IMR-90 (cell line): Measurements from ENCODE around the gene RRP36. TPM values are rescaled to one million over a fixed set of nuclear protein-coding genes. Genes with fewer than 3 reads are reported as not detected.

Source experiments
- ATAC-seq: fragments of 200-7000 bp; cut with Tn5 transposase; 2 replicates; pipeline ENCODE4 v1.9.1; 2020; ENCODE audit warnings: low read depth, mild to moderate bottlenecking, moderate library complexity
- BruUV-seq: library from RNA; stranded (reverse); fragments of 400-500 nt; replicated peaks from 2 replicates; lab custom pipeline; 2021; lab: Mats Ljungman, UMichigan
- CTCF ChIA-PET: fragments of 300-600 bp; formaldehyde crosslinking; extraction: SDS; loops from one replicate; lab custom pipeline; 2021; ENCODE audit warnings: antibody characterized with exemption; lab: Yijun Ruan, JAX
- POLR2A ChIA-PET: fragments of 300-600 bp; sonication (Branson Sonifier 250); formaldehyde crosslinking; loops from one replicate; lab custom pipeline; 2022; ENCODE audit warnings: antibody characterized with exemption; ENCODE audit not compliant: unreplicated experiment; lab: Charles Lee
- DNase-seq: peaks from one replicate; pipeline ENCODE4 v3.0.0; 2013
- H2AFZ ChIP-seq: replicated peaks from 2 replicates; pipeline ENCODE3; 2013; ENCODE audit warnings: low read length, mild to moderate bottlenecking; ENCODE audit not compliant: poor library complexity
- H2AK5ac ChIP-seq: 2 replicates; pipeline ENCODE4 v1.6.1; 2013; ENCODE audit warnings: low read depth, low read length, inconsistent platforms
- H2AK9ac ChIP-seq: replicated peaks from 2 replicates; pipeline ENCODE3; 2013; ENCODE audit warnings: mild to moderate bottlenecking, low read depth, low read length, moderate library complexity; ENCODE audit not compliant: poor library complexity
- H2BK120ac ChIP-seq: 2 replicates; pipeline ENCODE4 v1.6.1; 2013; ENCODE audit warnings: low read depth, low read length, inconsistent platforms
- H2BK15ac ChIP-seq: 3 replicates; pipeline ENCODE4 v1.6.1; 2013; ENCODE audit warnings: low read depth, low read length, inconsistent platforms
- H2BK20ac ChIP-seq: 2 replicates; pipeline ENCODE4 v1.6.1; 2013; ENCODE audit warnings: low read depth, mild to moderate bottlenecking, inconsistent platforms, low read length, moderate library complexity
- H2BK5ac ChIP-seq: 2 replicates; pipeline ENCODE4 v1.6.1; 2013; ENCODE audit warnings: mild to moderate bottlenecking, low read depth, low read length, inconsistent platforms; ENCODE audit not compliant: poor library complexity, severe bottlenecking
- H3K14ac ChIP-seq: replicated peaks from 2 replicates; pipeline ENCODE4 v1.6.1; 2013; ENCODE audit warnings: low read depth, low read length, inconsistent platforms
- H3K18ac ChIP-seq: 2 replicates; pipeline ENCODE4 v1.6.1; 2013; ENCODE audit warnings: low read depth, low read length, control low read depth
- H3K23ac ChIP-seq: 2 replicates; pipeline ENCODE4 v1.6.1; 2013; ENCODE audit warnings: low read depth, low read length, inconsistent platforms
- H3K27ac ChIP-seq: 2 replicates; pipeline ENCODE4 v1.5.1; 2013; ENCODE audit warnings: mild to moderate bottlenecking, control low read depth, low read length; ENCODE audit not compliant: insufficient read depth
- H3K27me3 ChIP-seq: 2 replicates; pipeline ENCODE4 v1.6.1; 2013; ENCODE audit warnings: low read length; ENCODE audit not compliant: control insufficient read depth, insufficient read depth
- H3K36me3 ChIP-seq: 2 replicates; pipeline ENCODE4 v1.6.1; 2013; ENCODE audit warnings: low read length, mixed read lengths; ENCODE audit not compliant: control insufficient read depth, insufficient read depth
- H3K4ac ChIP-seq: 2 replicates; pipeline ENCODE4 v1.6.1; 2013; ENCODE audit warnings: low read depth, low read length, inconsistent platforms
- H3K4me1 ChIP-seq: 2 replicates; pipeline ENCODE4 v1.6.1; 2013; ENCODE audit warnings: low read length, mixed read lengths; ENCODE audit not compliant: control insufficient read depth, insufficient read depth
- H3K4me2 ChIP-seq: 2 replicates; pipeline ENCODE4 v1.6.1; 2013; ENCODE audit warnings: low read depth, mild to moderate bottlenecking, control low read depth, low read length, moderate library complexity
- H3K4me3 ChIP-seq: 2 replicates; pipeline ENCODE4 v1.5.1; 2013; ENCODE audit warnings: low read depth, mild to moderate bottlenecking, control low read depth, low read length, moderate library complexity; ENCODE audit not compliant: insufficient read depth
- H3K56ac ChIP-seq: 2 replicates; pipeline ENCODE4 v1.6.1; 2013; ENCODE audit warnings: low read length, inconsistent platforms; ENCODE audit not compliant: insufficient read depth; ENCODE audit errors: extremely low read depth
- H3K79me1 ChIP-seq, 2 experiments: 2 replicates each; pipeline ENCODE4 v1.6.1; 2013; ENCODE audit warnings: low read length in 2 of 2, inconsistent platforms in 1 of 2, low read depth in 1 of 2
- H3K9ac ChIP-seq: 2 replicates; pipeline ENCODE4 v1.6.1; 2013; ENCODE audit warnings: low read depth, low read length, control low read depth
- H3K9me1 ChIP-seq: 2 replicates; pipeline ENCODE4 v1.6.1; 2013; ENCODE audit warnings: low read length, inconsistent platforms; ENCODE audit not compliant: insufficient read depth
- H3K9me3 ChIP-seq: 2 replicates; pipeline ENCODE4 v1.6.1; 2013; ENCODE audit warnings: low read length; ENCODE audit not compliant: control insufficient read depth, insufficient read depth
- H4K20me1 ChIP-seq: 2 replicates; pipeline ENCODE4 v1.6.1; 2013; ENCODE audit warnings: low read length, inconsistent platforms; ENCODE audit not compliant: insufficient read depth
- H4K5ac ChIP-seq: 2 replicates; pipeline ENCODE4 v1.6.1; 2013; ENCODE audit warnings: mild to moderate bottlenecking, low read depth, low read length, control low read depth
- H4K8ac ChIP-seq, 2 experiments: 2 replicates each; pipeline ENCODE4 v1.6.1; 2013; ENCODE audit warnings: low read depth in 2 of 2, low read length in 2 of 2, control low read depth in 1 of 2, inconsistent platforms in 1 of 2
- H4K91ac ChIP-seq: 2 replicates; pipeline ENCODE4 v1.6.1; 2013; ENCODE audit warnings: low read depth, low read length, inconsistent platforms; ENCODE audit not compliant: insufficient read depth
- BHLHE40 ChIP-seq: fragments of 150-350 bp; IDR thresholded peaks from 2 replicates; pipeline ENCODE4 v1.6.1; 2016; ENCODE audit warnings: mild to moderate bottlenecking, low read depth, low read length
- CEBPB ChIP-seq: IDR thresholded peaks from 2 replicates; pipeline ENCODE4 v1.6.1; 2012; ENCODE audit warnings: low read depth, low read length, improper control_type of control experiment
- CHD1 ChIP-seq: IDR thresholded peaks from 2 replicates; pipeline ENCODE4 v1.6.1; 2012; ENCODE audit warnings: low read depth, low read length, improper control_type of control experiment
- FOS ChIP-seq: fragments of 150-350 bp; IDR thresholded peaks from 2 replicates; pipeline ENCODE4 v1.6.1; 2016; ENCODE audit warnings: low read depth, low read length
- MAZ ChIP-seq: IDR thresholded peaks from 2 replicates; pipeline ENCODE4 v1.6.1; 2012; ENCODE audit warnings: low read depth, mild to moderate bottlenecking, low read length, improper control_type of control experiment, moderate library complexity, borderline replicate concordance
- MXI1 ChIP-seq: IDR thresholded peaks from 2 replicates; pipeline ENCODE4 v1.6.1; 2012; ENCODE audit warnings: low read depth, mild to moderate bottlenecking, low read length, moderate library complexity, borderline replicate concordance
- NFE2L2 ChIP-seq: fragments of 150-350 bp; IDR thresholded peaks from 2 replicates; pipeline ENCODE4 v1.6.1; 2016; ENCODE audit warnings: low read depth, mild to moderate bottlenecking, low read length
- POLR2A ChIP-seq: IDR thresholded peaks from 2 replicates; pipeline ENCODE4 v1.6.1; 2012; ENCODE audit warnings: mild to moderate bottlenecking, low read depth, low read length
- RAD21 ChIP-seq: IDR thresholded peaks from 2 replicates; pipeline ENCODE4 v1.6.1; 2012; ENCODE audit warnings: low read length, improper control_type of control experiment
- RCOR1 ChIP-seq: IDR thresholded peaks from 2 replicates; pipeline ENCODE4 v1.6.1; 2012; ENCODE audit warnings: mild to moderate bottlenecking, low read length, improper control_type of control experiment; ENCODE audit not compliant: insufficient replicate concordance
- RFX5 ChIP-seq: IDR thresholded peaks from 2 replicates; pipeline ENCODE4 v1.8.0; 2012; ENCODE audit warnings: low read depth, mild to moderate bottlenecking, low read length, moderate library complexity
- SMC3 ChIP-seq: fragments of 150-350 bp; IDR thresholded peaks from 2 replicates; pipeline ENCODE4 v1.6.1; 2016; ENCODE audit warnings: low read depth, mild to moderate bottlenecking, antibody characterized with exemption, low read length, moderate library complexity
- WGBS, 2 experiments: methylation state at CpG; one replicate each; pipeline versions ENCODE4 v1.1.5 to v1.1.7; 2013; ENCODE audit warnings: missing lambda C conversion rate in 2 of 2; ENCODE audit not compliant: insufficient read length in 1 of 2; ENCODE audit errors: extremely low coverage in 2 of 2; 5-methylcytosine and 5-hydroxymethylcytosine counted together
- dilution Hi-C: fragments of 300-500 bp; cut with HindIII; formaldehyde crosslinking; loops from one replicate; pipeline ENCODE4 v1.14.3; 2018; ENCODE audit warnings: low sequenced_read_pairs; ENCODE audit not compliant: unreplicated experiment
- in situ Hi-C: fragments of 300-500 bp; cut with MboI; formaldehyde crosslinking; loops from 3 replicates; pipeline ENCODE4 v1.14.3; 2019; ENCODE audit warnings: low sequenced_read_pairs, inconsistent platforms, mixed read lengths
- intact Hi-C: fragments of 100-400 bp; cut with micrococcal nuclease; formaldehyde crosslinking; loops from 2 replicates; pipeline ENCODE4 v1.10.0; 2022
- polyA plus RNA-seq, 3 experiments: library from polyadenylated mRNA; depleted of rRNA; stranded (reverse); fragments of >200 nt; gene quantifications; 2 replicates each; pipeline ENCODE4 v1.2.3, GENCODE V29; 2012; ENCODE audit warnings: low replicate concordance in 1 of 3
- total RNA-seq: library from RNA; depleted of rRNA; stranded (reverse); fragments of >200 nt; gene quantifications from 2 replicates; pipeline ENCODE4 v1.2.3, GENCODE V29; 2012

Gene RRP36
- total and polyA plus RNA-seq, 2 of the 4 experiments (the other 2 are of a cell fraction) = 54.3 to 106 TPM

- intact Hi-C loops (loop anchor here (2.0 kb wide), 1 partner anchor 14 kb away; no protein-coding TSS in a partner anchor), in situ Hi-C loops (loop anchor here (5.0 kb wide), 1 partner anchor 51 kb away; no protein-coding TSS in a partner anchor), dilution Hi-C loops (no loop called here)
- H4K20me1 ChIP-seq = peaks cover 24% of the 10 kb centered on the region
- peak overlapping the region; percentile 93 for H3K23ac ChIP-seq
- H2AK9ac ChIP-seq = peak overlapping the region; percentile 93
- no peaks in the 10 kb centered on the region for H3K27me3 ChIP-seq
- TF ChIP-seq POLR2A (peak; percentile 42; the same call in 1 of the 2 replicates), RFX5 (no peak), RAD21 (no peak), FOS (no peak), RCOR1 (no peak), CEBPB (no peak), MXI1 (no peak), SMC3 (peak; percentile 3; the same call in 1 of the 2 replicates), MAZ (0 out of 2 replicates have a peak, but pooled peaks have one; percentile 12), NFE2L2 (no peak), BHLHE40 (no peak), CHD1 (0 out of 2 replicates have a peak, but pooled peaks have one; percentile 46)
- H3K56ac ChIP-seq = peak overlapping the region; percentile 78; the same call in 1 of the 2 replicates
- peak overlapping the region; percentile 76 for H3K4me3 ChIP-seq
- peak overlapping the region; percentile 68 for H2AK5ac ChIP-seq
- peak; percentile 38 for DNase-seq
- peak overlapping the region; percentile 86 for H3K4ac ChIP-seq
- H2BK20ac ChIP-seq = peak overlapping the region; percentile 59
- H3K4me2 ChIP-seq = peak overlapping the region; percentile 93
- ATAC-seq = peak; percentile 6
- H2BK5ac ChIP-seq = peak overlapping the region; percentile 84
- peak overlapping the region; percentile 5; the same call in 1 of the 2 replicates for H3K18ac ChIP-seq
- H3K79me1 ChIP-seq = peaks cover 11 to 56% of the 10 kb centered on the region in 2 experiments
- H3K9me3 ChIP-seq = no peaks in the 10 kb centered on the region
- peaks cover 5% of the 10 kb centered on the region; the same call in 1 of the 2 replicates for H3K36me3 ChIP-seq
- POLR2A ChIA-PET = interaction anchor here (0.6 to 0.7 kb wide), 2 partner anchors 23 to 109 kb away, joined by 3 read pairs; partner anchors contain the start of gene CUL7
- peak overlapping the region; percentile 92 for H3K9ac ChIP-seq
- H4K5ac ChIP-seq = peak overlapping the region; percentile 5; the same call in 1 of the 2 replicates
- peak overlapping the region; percentile 97 for H3K14ac ChIP-seq
- H4K8ac ChIP-seq = peak overlapping the region; percentile 35 to 73; a peak in 3 of 4 replicates
- peak overlapping the region; percentile 47; the same call in 1 of the 3 replicates for H2BK15ac ChIP-seq
- WGBS, 2 experiments = 0% methylated on average over 17 of the region's 72 CpGs; no CpG with 5 or more reads in 1 of the 2 experiments
- H3K27ac ChIP-seq = peak overlapping the region; percentile 77
- peak overlapping the region; percentile 75 for H4K91ac ChIP-seq
- no TSS peak for BruUV-seq
- H2BK120ac ChIP-seq = peak overlapping the region; percentile 76
- peaks cover 18% of the 10 kb centered on the region for H3K9me1 ChIP-seq
- H2AFZ ChIP-seq = peak overlapping the region; percentile 93
- CTCF ChIA-PET = interaction anchor here (1.5 kb wide), 1 partner anchor 67 kb away, joined by 7 read pairs; no protein-coding TSS in a partner anchor
- H3K4me1 ChIP-seq = peaks cover 26% of the 10 kb centered on the region
Observed at GRCh38 chr6:43076464-43077332, 55.3 kb downstream of the RRP36 start.
